ENCODE data around the gene PALM3.
A peak's percentile ranks its signal among the peaks of the same experiment; 100 is the strongest.

The PALM3 gene

GRCh38 chr19:14089662-14090508 is 28.0 kb upstream of the PALM3 start:
- DNase-seq = peak; percentile 50

GRCh38 chr19:14089412-14089661 is 27.5 kb upstream of the PALM3 start:
- peak; percentile 18 for DNase-seq

- DNase-seq = no peak
Measured at GRCh38 chr19:14088634-14089411, 26.9 kb upstream of the PALM3 start.

GRCh38 chr19:14086098-14086497 is 24.2 kb upstream of the PALM3 start:
- DNase-seq = no peak

GRCh38 chr19:14085309-14085995 is 23.6 kb upstream of the PALM3 start, which contains the start of gene C19orf67:
Gene C19orf67, minus strand, starts transcription at chr19:14085783. Its CDS starts 156 bp downstream, at chr19:14085627.
- no peak for DNase-seq

GRCh38 chr19:14082675-14082960 is 20.7 kb upstream of the PALM3 start:
- DNase-seq = no peak

- peak; percentile 16 for DNase-seq
Measured at GRCh38 chr19:14081797-14082674, 20.2 kb upstream of the PALM3 start.

- peak; percentile 100 for DNase-seq
Measured at GRCh38 chr19:14080887-14081796, 19.3 kb upstream of the PALM3 start.

- DNase-seq = no peak
Measured at GRCh38 chr19:14078411-14078810, 16.5 kb upstream of the PALM3 start.

- no peak for DNase-seq
Measured at GRCh38 chr19:14073925-14074838, 12.3 kb upstream of the PALM3 start.

- DNase-seq = peak; percentile 83
Measured at GRCh38 chr19:14073261-14073924, 11.5 kb upstream of the PALM3 start.

- peak; percentile 42 for DNase-seq
Measured at GRCh38 chr19:14072535-14073260, 10.8 kb upstream of the PALM3 start, which contains the start of gene MISP3. Gene MISP3, plus strand, starts transcription at chr19:14072786. Its CDS starts 524 bp downstream, at chr19:14073310.

GRCh38 chr19:14070268-14071050 is 8.6 kb upstream of the PALM3 start:
- no peak for DNase-seq

GRCh38 chr19:14066134-14066533 is 4.3 kb upstream of the PALM3 start:
- no peak for DNase-seq

GRCh38 chr19:14063105-14063504 is 1.2 kb upstream of the PALM3 start:
- DNase-seq = no peak

GRCh38 chr19:14062558-14062855 is 631 bp upstream of the PALM3 start:
- DNase-seq = no peak

- no peak for DNase-seq
Measured at GRCh38 chr19:14061081-14061749, 661 bp downstream of the PALM3 start.

GRCh38 chr19:14059652-14060155 is 2.2 kb downstream of the PALM3 start:
- DNase-seq = no peak
